Mucosa of descending colon (tissue), 3 donors: ENCODE data around the gene NEUROD1. TPM values are rescaled to one million over a fixed set of nuclear protein-coding genes. Genes with fewer than 3 reads are reported as not detected.
A peak's percentile ranks its signal among the peaks of the same experiment; 100 is the strongest.
"Not testable (repeated sequence)": the region's sequence is repeated elsewhere in the genome, so short reads cannot be mapped to it uniquely, and the experiment has no call there.

Experiments
- ATAC-seq: fragments of 200-7000 bp; cut with Tn5 transposase; one replicate; pipeline ENCODE4 v1.9.1; 2020; ENCODE audit warnings: mild to moderate bottlenecking, moderate library complexity
- DNase-seq, 3 donors: peaks; one replicate each; pipeline ENCODE4 v3.0.0-alpha.2; 2020
- H3K36me3 ChIP-seq: fragments of 200-600 bp; one replicate; pipeline ENCODE4 v1.8.0; 2021; ENCODE audit warnings: low read depth, mild to moderate bottlenecking
- H3K4me1 ChIP-seq: fragments of 200-600 bp; one replicate; pipeline ENCODE4 v1.8.0; 2021; ENCODE audit warnings: low read depth, mild to moderate bottlenecking
- H3K4me3 ChIP-seq: fragments of 200-600 bp; one replicate; pipeline ENCODE4 v1.8.0; 2021; ENCODE audit warnings: mild to moderate bottlenecking
- H3K9me3 ChIP-seq: fragments of 200-600 bp; one replicate; pipeline ENCODE4 v1.8.0; 2021; ENCODE audit warnings: mild to moderate bottlenecking
- intact Hi-C, 2 donors: fragments of 100-400 bp; cut with DNase I in 1 of 2; cut with micrococcal nuclease in 1 of 2; formaldehyde crosslinking; loops; one replicate each; pipeline versions ENCODE4 v1.11.0 to v1.11.1; 2022; cut with DNase I, micrococcal nuclease
- long read RNA-seq, 2 donors: library from polyadenylated mRNA; unstranded; transcript quantifications; one replicate each; pipeline ENCODE4 v2.0.0, GENCODE V29; 2019 to 2021
- total RNA-seq, 3 donors: library from RNA; stranded (reverse); fragmentation: NEBNext Ultra II Directional in 2 of 3; extraction: Animal tissue kit (Norgen Biotek cat#: 25700) in 2 of 3; gene quantifications; one replicate each; pipeline versions ENCODE4 v1.2.1 to v1.2.4, GENCODE V29; 2021 to 2023
- TF ChIP-seq, protein P1 (sequence below): fragments of 200-600 bp; IDR thresholded peaks from one replicate; pipeline ENCODE4 v1.8.0; 2022; ENCODE audit warnings: antibody characterized with exemption, mild to moderate bottlenecking
- donor health status: DM: no; HTN: no; CAD: no; lungs with moderate emphysema.
- donor health status: DM: no; HTN: no; CAD: no.
- donor health status: DM: no; HTN: yes; CAD: no.

The NEUROD1 gene
- 1 to 10 TPM in 2 of 3 donors, under 1 TPM in 1; 0.51 to 2.5 (median 1.5) TPM for total RNA-seq
- long read RNA-seq, donor 1: 0 reads
- long read RNA-seq, donor 2: 0 reads

- intact Hi-C loops: no loop called here
- TF ChIP-seq, protein P1, sequence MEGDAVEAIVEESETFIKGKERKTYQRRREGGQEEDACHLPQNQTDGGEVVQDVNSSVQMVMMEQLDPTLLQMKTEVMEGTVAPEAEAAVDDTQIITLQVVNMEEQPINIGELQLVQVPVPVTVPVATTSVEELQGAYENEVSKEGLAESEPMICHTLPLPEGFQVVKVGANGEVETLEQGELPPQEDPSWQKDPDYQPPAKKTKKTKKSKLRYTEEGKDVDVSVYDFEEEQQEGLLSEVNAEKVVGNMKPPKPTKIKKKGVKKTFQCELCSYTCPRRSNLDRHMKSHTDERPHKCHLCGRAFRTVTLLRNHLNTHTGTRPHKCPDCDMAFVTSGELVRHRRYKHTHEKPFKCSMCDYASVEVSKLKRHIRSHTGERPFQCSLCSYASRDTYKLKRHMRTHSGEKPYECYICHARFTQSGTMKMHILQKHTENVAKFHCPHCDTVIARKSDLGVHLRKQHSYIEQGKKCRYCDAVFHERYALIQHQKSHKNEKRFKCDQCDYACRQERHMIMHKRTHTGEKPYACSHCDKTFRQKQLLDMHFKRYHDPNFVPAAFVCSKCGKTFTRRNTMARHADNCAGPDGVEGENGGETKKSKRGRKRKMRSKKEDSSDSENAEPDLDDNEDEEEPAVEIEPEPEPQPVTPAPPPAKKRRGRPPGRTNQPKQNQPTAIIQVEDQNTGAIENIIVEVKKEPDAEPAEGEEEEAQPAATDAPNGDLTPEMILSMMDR: no peak
- Histone ChIP-seq H3K4me1 (peaks cover 8% of the 10 kb centered on the region), H3K4me3 (no peak within 1 kb of the TSS), H3K9me3 (no peaks in the 10 kb centered on the region), H3K36me3 (no peaks in the 10 kb centered on the region)
- peak; percentile 26 for ATAC-seq
- no peak for DNase-seq
These were observed at the start of gene NEUROD1 for GRCh38 chr2:181680055-181680936. Gene NEUROD1, minus strand, starts transcription at chr2:181680517. Its CDS starts 1,657 bp downstream, at chr2:181678860.

- intact Hi-C loops: no loop called here
- H3K36me3 ChIP-seq: no peaks in the 10 kb centered on the region
- DNase-seq: no peak
- no peak overlapping the region for H3K4me3 ChIP-seq
- no peak for ATAC-seq
- no peaks in the 10 kb centered on the region for H3K9me3 ChIP-seq
- H3K4me1 ChIP-seq: no peaks in the 10 kb centered on the region
- TF ChIP-seq, protein P1: no peak
These were observed 45.2 kb upstream of the NEUROD1 start for GRCh38 chr2:181725476-181725875.

DNA sequence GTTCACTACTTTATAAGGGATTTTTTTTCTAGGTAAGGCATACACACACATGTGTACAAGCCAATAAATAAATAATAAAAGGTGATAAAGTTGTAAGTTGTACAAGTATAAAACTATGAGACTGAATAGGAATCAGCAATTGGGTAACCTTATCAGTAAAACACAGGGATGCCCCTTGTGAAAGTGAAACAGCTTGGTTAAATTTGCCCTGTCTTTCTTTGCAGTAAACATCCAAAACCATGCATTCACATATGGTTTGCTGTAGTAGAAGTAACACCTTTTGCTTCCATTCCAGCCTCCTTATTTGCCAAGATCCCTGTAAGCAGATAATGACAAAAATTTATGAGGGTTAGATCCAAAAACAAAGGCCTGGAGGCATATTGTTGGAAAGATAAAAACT is 44.3 kb upstream of the NEUROD1 start:
- Histone ChIP-seq H3K9me3 (no peaks in the 10 kb centered on the region), H3K4me1 (no peaks in the 10 kb centered on the region), H3K36me3 (no peaks in the 10 kb centered on the region), H3K4me3 (no peak overlapping the region)
- no peak for DNase-seq
- TF ChIP-seq, protein P1: no peak
- no peak for ATAC-seq
- intact Hi-C loops: no loop called here

GRCh38 chr2:181723731-181724130 is 43.4 kb upstream of the NEUROD1 start:
- no peaks in the 10 kb centered on the region for H3K36me3 ChIP-seq
- no peaks in the 10 kb centered on the region for H3K4me1 ChIP-seq
- TF ChIP-seq, protein P1: no peak
- no peak overlapping the region for H3K4me3 ChIP-seq
- intact Hi-C loops: no loop called here
- DNase-seq: no peak
- ATAC-seq: no peak
- no peaks in the 10 kb centered on the region for H3K9me3 ChIP-seq

- ATAC-seq (peak; percentile 79), DNase-seq (peak in 2 of 3 donors; percentile 27 to 91)
- TF ChIP-seq, protein P1: peak; percentile 48
- Histone ChIP-seq H3K36me3 (no peaks in the 10 kb centered on the region), H3K9me3 (no peaks in the 10 kb centered on the region), H3K4me3 (no peak overlapping the region), H3K4me1 (no peaks in the 10 kb centered on the region)
- intact Hi-C loops: loop anchor here (10.0 kb wide), 1 partner anchor 1590 kb away; no protein-coding TSS in a partner anchor
These were observed 34.8 kb upstream of the NEUROD1 start for GRCh38 chr2:181715033-181715630.

DNA sequence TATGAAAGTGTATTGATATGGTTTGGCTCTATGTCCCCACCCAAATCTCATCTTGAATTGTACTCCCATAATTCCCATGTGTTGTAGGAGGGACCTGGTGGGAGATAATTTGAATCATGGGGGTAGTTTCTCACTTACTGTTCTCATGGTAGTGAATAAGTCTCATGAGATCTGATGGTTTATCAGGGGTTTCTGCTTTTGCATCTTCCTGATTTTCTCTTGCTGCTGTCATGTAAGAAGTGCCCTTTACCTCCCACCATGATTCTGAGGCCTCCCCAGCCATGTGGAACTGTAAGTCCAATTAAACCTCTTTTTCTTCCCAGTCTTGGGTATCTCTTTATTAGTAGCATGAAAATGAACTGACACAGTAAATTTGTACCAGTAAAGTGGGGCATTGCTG is 30.7 kb upstream of the NEUROD1 start:
- ATAC-seq, H3K9me3 ChIP-seq: not testable (repeated sequence)
- intact Hi-C loops: loop anchor here (10.0 kb wide), 1 partner anchor 1586 kb away; no protein-coding TSS in a partner anchor

GRCh38 chr2:181702519-181702918 is 22.2 kb upstream of the NEUROD1 start:
- H3K9me3 ChIP-seq, ATAC-seq, intact Hi-C loops, H3K36me3 ChIP-seq, DNase-seq, H3K4me3 ChIP-seq, H3K4me1 ChIP-seq: not testable (repeated sequence)

More for the DNA sequence above, 30.7 kb upstream of the NEUROD1 start:
- DNase-seq, H3K4me1 ChIP-seq, H3K4me3 ChIP-seq, H3K36me3 ChIP-seq: not testable (repeated sequence)
